ENCODE measurements around the gene PC. TPM values are rescaled to one million over a fixed set of nuclear protein-coding genes. Genes with fewer than 3 reads are reported as not detected.

Gene PC
- total RNA-seq, 1 experiment from 2014 or later, result 24.5 TPM

- H3K36me3 ChIP-seq (ENCODE audit: low read depth, low read length), result no peaks in the 10 kb centered on the region
Measured at GRCh38 chr11:66853242-66854229, 104.6 kb downstream of the PC start.

GRCh38 chr11:66852466-66853241 lies 105.5 kb downstream of the PC start:
- ATAC-seq (no peak), DNase-seq (no peak)
- POLR2A ChIA-PET (ENCODE audit: unreplicated experiment), result no interaction called here
- no peaks in the 10 kb centered on the region for H3K27me3 ChIP-seq (ENCODE audit: low read length)
- H3K9me3 ChIP-seq (ENCODE audit: low read length), result no peaks in the 10 kb centered on the region
- H3K27ac ChIP-seq (ENCODE audit: low read length), result no peak overlapping the region
- no peaks in the 10 kb centered on the region for H3K9me2 ChIP-seq (replicated peaks; ENCODE audit: low read length)
- H3K4me1 ChIP-seq (ENCODE audit: insufficient read depth, low read length), result peaks cover 9% of the 10 kb centered on the region
- H3K4me3 ChIP-seq (ENCODE audit: low read length), result no peak overlapping the region
- peaks cover 6% of the 10 kb centered on the region; the same call in 1 of the 2 replicates for H3K36me3 ChIP-seq (ENCODE audit: low read depth, low read length)
- TF ChIP-seq CTCF (conservative IDR thresholded peaks at IDR 0.05; ENCODE audit: low read depth, low read length) (no peak), EZH2phosphoT487 (IDR thresholded peaks at IDR 0.05; ENCODE audit: borderline replicate concordance, low read length) (no peak), EZH2 (IDR thresholded peaks at IDR 0.05; ENCODE audit: low read length, unreplicated experiment) (no peak)
- peaks cover 6% of the 10 kb centered on the region for H3K79me2 ChIP-seq (ENCODE audit: low read length)
- no peak overlapping the region for H2AFZ ChIP-seq (ENCODE audit: low read length)
- H3K4me2 ChIP-seq (ENCODE audit: low read length), result no peak overlapping the region
- no peaks in the 10 kb centered on the region for H4K20me1 ChIP-seq (ENCODE audit: low read length)
- no TSS peak for BruUV-seq (replicated peaks)
- no peak overlapping the region for H3K9ac ChIP-seq (ENCODE audit: low read length)
- intact Hi-C loops (cut with micrococcal nuclease), result no loop called here
- CTCF ChIA-PET, result no interaction called here
- no peaks in the 10 kb centered on the region for H3F3A ChIP-seq (ENCODE audit: low read length, unreplicated experiment)

More at GRCh38 chr11:66853242-66854229, 104.6 kb downstream of the PC start:
- no peak overlapping the region for H3K9ac ChIP-seq (ENCODE audit: low read length)
- H3F3A ChIP-seq (ENCODE audit: low read length, unreplicated experiment), result no peaks in the 10 kb centered on the region
- intact Hi-C loops (cut with micrococcal nuclease), result no loop called here
- CTCF ChIA-PET, result no interaction called here
- H3K4me1 ChIP-seq (ENCODE audit: insufficient read depth, low read length), result peaks cover 17% of the 10 kb centered on the region
- no TSS peak for BruUV-seq (replicated peaks)
- DNase-seq, result no peak
- TF ChIP-seq EZH2 (IDR thresholded peaks at IDR 0.05; ENCODE audit: low read length, unreplicated experiment) (no peak), CTCF (conservative IDR thresholded peaks at IDR 0.05; ENCODE audit: low read depth, low read length) (no peak), EZH2phosphoT487 (IDR thresholded peaks at IDR 0.05; ENCODE audit: borderline replicate concordance, low read length) (no peak)
- no peak overlapping the region for H2AFZ ChIP-seq (ENCODE audit: low read length)
- ATAC-seq, result no peak
- H3K27me3 ChIP-seq (ENCODE audit: low read length), result no peaks in the 10 kb centered on the region
- POLR2A ChIA-PET (ENCODE audit: unreplicated experiment), result no interaction called here
- H3K27ac ChIP-seq (ENCODE audit: low read length), result no peak overlapping the region
- peaks cover 14% of the 10 kb centered on the region for H3K79me2 ChIP-seq (ENCODE audit: low read length)
- no peaks in the 10 kb centered on the region for H3K9me3 ChIP-seq (ENCODE audit: low read length)
- H4K20me1 ChIP-seq (ENCODE audit: low read length), result no peaks in the 10 kb centered on the region
- no peak overlapping the region for H3K4me3 ChIP-seq (ENCODE audit: low read length)
- no peaks in the 10 kb centered on the region for H3K9me2 ChIP-seq (replicated peaks; ENCODE audit: low read length)
- H3K4me2 ChIP-seq (ENCODE audit: low read length), result no peak overlapping the region

All from PC-3 (cell line).